HG03039 (cell line): ENCODE results near the gene SPANXA1.
"Not testable (repeated sequence)": the region's sequence is repeated elsewhere in the genome, so short reads cannot be mapped to it uniquely, and the experiment has no call there.

Experiments
- ATAC-seq: cut with Tn5 transposase; IDR thresholded peaks from one replicate; pipeline ENCODE4 v1.9.1; 2021; ENCODE audit warnings: mild to moderate bottlenecking, moderate library complexity; ENCODE audit not compliant: unreplicated experiment

Gene SPANXA1, protein sequence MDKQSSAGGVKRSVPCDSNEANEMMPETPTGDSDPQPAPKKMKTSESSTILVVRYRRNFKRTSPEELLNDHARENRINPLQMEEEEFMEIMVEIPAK

DNA sequence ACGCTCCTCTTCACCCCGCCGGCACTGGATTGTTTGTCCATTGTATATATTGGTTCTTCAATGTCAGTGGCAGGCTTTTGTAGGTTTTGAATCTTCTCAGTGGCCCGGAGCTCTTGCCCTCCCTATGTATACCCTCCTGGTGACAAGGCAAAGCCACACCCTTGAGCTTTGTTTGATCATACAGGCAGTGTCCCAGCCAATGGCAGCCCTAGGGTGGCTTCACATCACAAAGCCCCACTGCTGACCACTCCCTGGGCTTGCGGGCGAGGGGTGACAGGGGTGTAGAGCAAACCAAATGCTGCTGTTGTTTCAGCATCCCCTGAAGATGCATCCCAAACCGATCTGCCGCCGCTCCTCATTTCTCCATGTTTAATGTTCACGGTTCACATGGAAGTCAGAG lies at the start of gene SPANXA1:
SPANXA1 (minus strand) TSS at position 101 of the 400 bp plus-strand sequence; CDS start at position 41, 60 bp downstream.
- not testable (repeated sequence) for ATAC-seq

DNA sequence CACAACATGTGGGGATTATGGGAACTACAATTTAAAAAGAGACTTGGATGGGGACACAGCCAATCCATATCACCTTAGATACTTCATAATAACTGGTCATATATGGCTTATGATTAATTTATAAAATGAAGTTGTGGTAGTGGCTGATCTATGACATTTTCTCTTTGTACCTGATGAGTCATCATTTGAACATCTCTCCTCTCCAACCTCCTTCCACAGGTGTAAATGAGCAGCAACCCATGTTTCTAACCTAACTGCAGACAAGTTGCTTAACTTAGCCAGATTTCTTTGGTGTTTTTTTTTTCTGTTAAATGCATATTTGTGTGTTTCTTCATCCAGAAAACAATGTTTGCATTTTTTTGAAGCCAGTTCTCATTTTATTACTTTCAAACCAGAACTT lies 47.6 kb upstream of the SPANXA1 start:
- ATAC-seq, result no peak

DNA sequence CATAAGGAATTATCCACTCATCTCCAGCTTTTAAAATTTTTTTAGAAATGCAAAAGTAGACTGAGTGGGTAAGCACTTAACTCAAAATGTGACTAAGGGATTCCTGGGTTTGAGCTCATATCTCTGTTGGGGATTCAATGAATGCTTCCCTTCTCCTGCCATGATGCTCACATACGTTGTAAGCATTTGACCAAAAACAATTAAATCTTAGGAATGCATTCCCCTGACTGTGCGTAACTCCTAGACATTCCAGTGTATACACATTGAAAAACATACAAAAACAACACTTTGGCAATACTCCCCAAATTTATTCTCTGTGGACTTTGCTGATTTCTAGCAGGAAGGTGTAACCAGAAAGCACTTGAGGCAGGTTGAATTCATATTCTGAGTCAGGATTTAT lies 34.8 kb upstream of the SPANXA1 start:
- no peak for ATAC-seq

DNA sequence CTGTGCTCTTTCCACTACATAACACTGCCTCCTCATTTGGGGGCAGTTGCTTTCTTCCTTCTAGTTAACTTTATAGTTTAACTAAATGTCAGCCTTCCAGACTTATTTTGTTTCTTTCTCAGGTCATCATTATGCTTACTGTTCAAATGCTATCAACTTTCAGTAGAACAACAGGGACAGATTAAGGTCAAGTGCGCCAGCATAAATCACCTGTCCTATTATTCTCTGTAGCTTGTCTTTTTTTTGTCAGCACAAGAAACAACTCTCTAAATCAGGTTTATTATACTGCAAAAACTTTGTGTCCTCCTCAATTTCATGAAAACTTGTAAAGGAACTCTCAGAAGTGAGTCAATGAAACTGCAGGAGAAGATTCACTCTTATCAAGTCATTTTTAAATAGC lies 24.6 kb upstream of the SPANXA1 start:
- ATAC-seq, result no peak

DNA sequence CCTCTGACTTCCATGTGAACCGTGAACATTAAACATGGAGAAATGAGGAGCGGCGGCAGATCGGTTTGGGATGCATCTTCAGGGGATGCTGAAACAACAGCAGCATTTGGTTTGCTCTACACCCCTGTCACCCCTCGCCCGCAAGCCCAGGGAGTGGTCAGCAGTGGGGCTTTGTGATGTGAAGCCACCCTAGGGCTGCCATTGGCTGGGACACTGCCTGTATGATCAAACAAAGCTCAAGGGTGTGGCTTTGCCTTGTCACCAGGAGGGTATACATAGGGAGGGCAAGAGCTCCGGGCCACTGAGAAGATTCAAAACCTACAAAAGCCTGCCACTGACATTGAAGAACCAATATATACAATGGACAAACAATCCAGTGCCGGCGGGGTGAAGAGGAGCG lies 4.9 kb upstream of the SPANXA1 start, which contains the start of gene SPANXA2:
SPANXA2 (plus strand) TSS at position 301 of the 400 bp plus-strand sequence; CDS start at position 361, 60 bp downstream.
- not testable (repeated sequence) for ATAC-seq

DNA sequence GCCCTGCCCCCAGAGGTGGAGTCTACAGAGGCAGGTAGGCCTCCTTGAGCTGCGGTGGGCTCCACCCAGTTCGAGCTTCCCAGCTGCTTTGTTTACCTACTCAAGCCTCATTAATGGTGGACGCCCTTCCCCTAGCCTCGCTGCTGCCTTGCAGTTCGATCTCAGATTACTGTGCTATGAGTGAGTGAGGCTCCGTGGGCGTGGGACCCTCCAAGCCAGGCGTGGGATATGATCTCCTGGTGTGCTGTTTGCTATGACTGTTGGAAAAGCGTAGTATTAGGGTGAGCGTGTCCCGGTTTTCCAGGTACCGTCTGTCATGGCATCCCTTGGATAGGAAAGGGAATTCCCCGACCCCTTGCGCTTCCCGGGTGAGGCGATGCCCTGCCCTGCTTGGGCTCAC lies 42.0 kb downstream of the SPANXA1 start:
- ATAC-seq, result not testable (repeated sequence)
